HUES6 (cell line): Measurements from ENCODE around the gene LRRK1.
"Not testable (repeated sequence)": the region's sequence is repeated elsewhere in the genome, so short reads cannot be mapped to it uniquely, and the experiment has no call there.

Experiments used
- H3K27ac ChIP-seq: 2 replicates; pipeline ENCODE4 v1.7.0; 2013; ENCODE audit warnings: low read depth, mild to moderate bottlenecking, low read length, inconsistent platforms
- H3K27me3 ChIP-seq: 2 replicates; pipeline ENCODE4 v1.6.1; 2013; ENCODE audit warnings: low read length; ENCODE audit not compliant: control insufficient read depth, insufficient read depth
- H3K36me3 ChIP-seq: 2 replicates; pipeline ENCODE4 v1.6.1; 2013; ENCODE audit warnings: low read length; ENCODE audit not compliant: control insufficient read depth, insufficient read depth
- H3K4me1 ChIP-seq: 2 replicates; pipeline ENCODE4 v1.6.1; 2013; ENCODE audit warnings: low read length; ENCODE audit not compliant: control insufficient read depth, insufficient read depth
- H3K4me3 ChIP-seq: 2 replicates; pipeline ENCODE4 v1.5.1; 2013; ENCODE audit warnings: low read depth, low read length
- H3K9ac ChIP-seq: one replicate; pipeline ENCODE4 v1.6.1; 2013; ENCODE audit warnings: mild to moderate bottlenecking, low read length
- H3K9me3 ChIP-seq: 2 replicates; pipeline ENCODE4 v1.6.1; 2013; ENCODE audit warnings: low read depth, low read length; ENCODE audit not compliant: control insufficient read depth, insufficient read depth

LRRK1 gene

GRCh38 chr15:101093958-101094357 is 174.8 kb downstream of the LRRK1 start:
- no peaks in the 10 kb centered on the region for H3K36me3 ChIP-seq
- no peak overlapping the region for H3K27ac ChIP-seq
- peaks cover 6% of the 10 kb centered on the region; the same call in 1 of the 2 replicates for H3K9me3 ChIP-seq
- peaks cover 9% of the 10 kb centered on the region; the same call in 1 of the 2 replicates for H3K4me1 ChIP-seq
- H3K27me3 ChIP-seq = no peaks in the 10 kb centered on the region
- H3K4me3 ChIP-seq = no peak overlapping the region
- no peak overlapping the region for H3K9ac ChIP-seq

GRCh38 chr15:101095796-101096406 is 176.7 kb downstream of the LRRK1 start:
- H3K9ac ChIP-seq = not testable (repeated sequence)

GRCh38 chr15:101097111-101097510 is 178.0 kb downstream of the LRRK1 start:
- no peak overlapping the region for H3K4me3 ChIP-seq
- peaks cover 2% of the 10 kb centered on the region; the same call in 1 of the 2 replicates for H3K9me3 ChIP-seq
- no peaks in the 10 kb centered on the region for H3K27me3 ChIP-seq
- no peaks in the 10 kb centered on the region for H3K36me3 ChIP-seq
- no peak overlapping the region for H3K27ac ChIP-seq
- H3K9ac ChIP-seq = no peak overlapping the region
- no peaks in the 10 kb centered on the region for H3K4me1 ChIP-seq

More at GRCh38 chr15:101095796-101096406, 176.7 kb downstream of the LRRK1 start:
- H3K36me3 ChIP-seq, H3K27ac ChIP-seq, H3K4me3 ChIP-seq, H3K4me1 ChIP-seq, H3K9me3 ChIP-seq, H3K27me3 ChIP-seq: not testable (repeated sequence)

DNA sequence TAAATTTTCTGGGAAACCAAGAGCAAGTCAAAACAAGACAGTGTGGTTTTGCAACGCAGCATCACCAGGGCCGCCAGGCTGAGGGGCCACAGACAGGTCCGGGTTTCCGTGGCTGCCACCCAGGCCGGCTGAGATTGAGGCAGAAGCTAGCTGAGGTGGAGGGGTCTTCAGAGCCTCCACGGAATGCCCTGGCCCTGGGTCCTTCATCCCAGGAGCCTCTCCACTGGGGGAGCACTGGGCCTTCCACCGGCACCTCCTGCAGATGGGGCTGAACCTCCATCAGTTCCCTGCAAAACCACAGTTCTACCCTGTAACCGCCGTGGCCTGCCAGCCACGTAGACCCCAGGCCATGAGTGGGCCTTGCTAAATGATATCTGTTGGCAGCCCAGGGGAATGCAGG is 180.0 kb downstream of the LRRK1 start:
- H3K9ac ChIP-seq = no peak overlapping the region
- no peaks in the 10 kb centered on the region for H3K36me3 ChIP-seq
- H3K9me3 ChIP-seq = peaks cover 2% of the 10 kb centered on the region; the same call in 1 of the 2 replicates
- no peaks in the 10 kb centered on the region for H3K27me3 ChIP-seq
- H3K4me1 ChIP-seq = no peaks in the 10 kb centered on the region
- no peak overlapping the region for H3K27ac ChIP-seq
- H3K4me3 ChIP-seq = no peak overlapping the region

DNA sequence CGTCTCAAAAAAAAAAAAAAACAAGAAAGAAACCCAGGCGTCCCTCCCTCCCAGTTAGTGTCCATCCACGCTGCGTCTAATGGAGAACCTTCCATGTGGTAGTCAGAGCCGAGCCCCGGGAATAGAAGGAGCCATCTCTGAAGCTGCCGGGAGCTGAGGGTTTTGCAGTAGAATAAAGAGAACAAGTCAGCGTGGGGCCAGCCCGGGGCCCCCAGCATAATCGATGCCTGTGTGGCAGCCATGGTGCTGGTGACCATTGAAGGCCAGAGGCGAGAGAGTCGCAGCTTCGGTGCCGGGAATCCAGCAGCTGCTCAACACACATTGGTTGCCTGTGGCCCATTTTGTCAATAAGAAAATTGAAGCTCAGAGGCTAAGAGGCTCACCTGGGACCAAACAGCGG is 181.0 kb downstream of the LRRK1 start:
- Histone ChIP-seq H3K27ac (no peak overlapping the region), H3K27me3 (no peaks in the 10 kb centered on the region), H3K9ac (no peak overlapping the region), H3K4me3 (no peak overlapping the region), H3K4me1 (peaks cover 6% of the 10 kb centered on the region), H3K36me3 (no peaks in the 10 kb centered on the region), H3K9me3 (peaks cover 1% of the 10 kb centered on the region; the same call in 1 of the 2 replicates)

GRCh38 chr15:101100593-101101442 is 181.7 kb downstream of the LRRK1 start:
- Histone ChIP-seq H3K9me3 (no peaks in the 10 kb centered on the region), H3K27ac (no peak overlapping the region), H3K9ac (no peak overlapping the region), H3K36me3 (no peaks in the 10 kb centered on the region), H3K4me1 (peaks cover 12% of the 10 kb centered on the region), H3K27me3 (no peaks in the 10 kb centered on the region), H3K4me3 (no peak overlapping the region)

DNA sequence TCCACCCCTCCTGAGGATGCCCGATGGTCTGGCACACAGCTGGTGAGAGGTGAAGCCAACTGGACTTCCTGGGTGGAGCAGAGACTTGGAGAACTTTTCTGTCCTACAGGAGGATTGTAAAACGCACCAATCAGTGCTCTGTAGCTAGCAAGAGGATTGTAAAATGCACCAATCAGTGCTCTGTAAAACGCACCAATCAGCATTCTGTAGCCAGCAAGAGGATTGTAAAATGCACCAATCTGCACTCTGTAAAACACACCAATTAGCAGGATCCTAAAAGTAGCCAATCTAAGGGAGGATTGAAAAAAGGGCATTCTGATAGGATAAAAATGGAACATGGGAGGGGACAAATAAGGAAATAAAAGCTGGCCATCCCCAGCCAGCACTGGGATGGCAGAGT is 182.5 kb downstream of the LRRK1 start:
- peaks cover 15% of the 10 kb centered on the region for H3K4me1 ChIP-seq
- no peaks in the 10 kb centered on the region for H3K36me3 ChIP-seq
- no peaks in the 10 kb centered on the region for H3K27me3 ChIP-seq
- H3K27ac ChIP-seq = no peak overlapping the region
- H3K4me3 ChIP-seq = no peak overlapping the region
- no peaks in the 10 kb centered on the region for H3K9me3 ChIP-seq
- H3K9ac ChIP-seq = no peak overlapping the region

GRCh38 chr15:101102746-101103145 is 183.6 kb downstream of the LRRK1 start:
- Histone ChIP-seq H3K9me3 (no peaks in the 10 kb centered on the region; the same call in 1 of the 2 replicates), H3K36me3 (no peaks in the 10 kb centered on the region), H3K27ac (no peak overlapping the region), H3K27me3 (no peaks in the 10 kb centered on the region), H3K9ac (no peak overlapping the region), H3K4me1 (peaks cover 15% of the 10 kb centered on the region), H3K4me3 (no peak overlapping the region)

DNA sequence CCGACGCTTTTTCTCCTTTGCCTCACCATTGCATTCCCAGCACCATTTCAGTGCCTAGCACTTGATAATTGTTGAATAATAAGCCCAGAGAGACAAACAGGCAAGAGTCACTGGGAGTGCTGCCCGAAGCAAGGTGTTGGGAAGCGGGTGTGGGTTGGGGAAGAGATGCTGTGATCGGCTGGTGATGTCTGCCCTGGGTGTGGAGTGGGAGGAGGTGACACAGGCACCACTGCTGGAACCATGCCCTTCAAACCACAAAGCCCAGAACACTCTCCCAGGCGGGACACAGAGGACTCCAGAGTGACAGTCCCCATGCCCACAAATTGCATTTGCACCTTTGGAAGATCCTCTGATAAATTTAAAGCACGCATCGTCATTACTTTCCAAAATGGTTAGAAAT is 184.4 kb downstream of the LRRK1 start:
- Histone ChIP-seq H3K9me3 (peaks cover 5% of the 10 kb centered on the region; the same call in 1 of the 2 replicates), H3K36me3 (no peaks in the 10 kb centered on the region), H3K9ac (no peak overlapping the region), H3K27me3 (no peaks in the 10 kb centered on the region), H3K4me3 (no peak overlapping the region), H3K27ac (no peak overlapping the region), H3K4me1 (peaks cover 15% of the 10 kb centered on the region)

- Histone ChIP-seq H3K27ac (no peak overlapping the region), H3K4me3 (no peak overlapping the region), H3K9me3 (peaks cover 5% of the 10 kb centered on the region; the same call in 1 of the 2 replicates), H3K27me3 (no peaks in the 10 kb centered on the region), H3K4me1 (peaks cover 15% of the 10 kb centered on the region), H3K9ac (no peak overlapping the region), H3K36me3 (no peaks in the 10 kb centered on the region)
Measured at GRCh38 chr15:101104141-101104540, 185.0 kb downstream of the LRRK1 start.
